SKM-1 (cell line): ENCODE data around the gene NBR1.
"Not testable (repeated sequence)": the region's sequence is repeated elsewhere in the genome, so short reads cannot be mapped to it uniquely, and the experiment has no call there.

Experiments used
- DNase-seq: peaks from one replicate; lab custom pipeline; 2025; ENCODE audit not compliant: unreplicated experiment; lab: John Stamatoyannopoulos, UW

The NBR1 gene

DNA sequence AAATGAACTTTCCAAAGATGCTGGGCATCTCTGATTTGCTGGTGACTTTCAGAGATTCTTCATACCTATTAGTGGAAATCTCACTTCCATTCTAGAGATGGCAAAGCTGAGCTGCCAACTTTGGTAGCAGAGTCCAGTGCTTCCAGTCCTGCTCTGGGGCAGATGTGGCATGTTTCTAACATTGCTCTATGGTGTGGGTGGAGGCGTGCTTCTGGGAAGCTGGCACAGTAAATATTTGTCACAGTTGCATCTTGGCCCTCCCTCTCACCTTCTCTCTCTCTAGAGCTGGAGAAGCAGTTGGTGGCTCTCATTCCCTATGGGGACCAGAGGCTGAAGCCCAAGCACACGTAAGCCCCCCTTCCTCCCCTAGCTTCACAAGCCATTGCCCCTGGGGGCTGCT is 42.5 kb downstream of the NBR1 start:
- DNase-seq = no peak

DNA sequence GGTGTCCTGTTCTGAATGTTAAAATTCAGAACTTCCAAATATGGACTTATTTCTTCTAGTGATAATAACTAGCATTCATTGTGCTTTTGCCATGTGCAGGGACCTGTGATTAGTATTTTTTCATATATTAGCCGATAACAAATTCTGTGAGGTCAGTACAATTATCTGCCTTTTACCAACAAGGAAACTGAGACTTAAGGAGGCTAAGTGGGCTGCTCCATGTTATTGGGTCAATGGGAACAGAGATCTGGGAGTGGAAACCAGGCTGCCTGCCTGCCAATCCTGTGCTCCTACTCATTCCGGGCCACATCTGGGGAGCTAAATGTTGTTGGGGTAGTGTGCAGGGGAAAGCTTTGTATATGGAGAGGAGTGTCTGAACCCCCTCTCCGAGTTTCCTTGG is 44.3 kb downstream of the NBR1 start:
- no peak for DNase-seq

DNA sequence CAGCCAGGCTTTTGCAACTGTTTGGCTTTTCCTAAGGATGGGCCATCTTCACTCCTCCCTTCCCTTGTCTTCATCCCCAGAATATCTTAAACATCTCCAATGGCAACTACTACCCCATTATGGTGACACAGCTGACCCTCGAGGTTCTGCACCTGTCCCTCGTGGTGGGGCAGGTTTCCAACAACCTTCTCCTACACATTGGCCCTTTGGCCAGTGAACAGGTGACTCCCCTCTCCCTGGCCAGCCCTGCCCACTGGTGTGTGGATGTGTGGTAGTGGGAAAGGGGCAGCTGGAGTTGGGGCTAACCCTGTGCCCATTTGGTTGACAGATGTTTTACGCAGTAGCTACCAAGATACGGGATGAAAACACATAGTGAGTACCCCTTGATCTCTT is 45.4 kb downstream of the NBR1 start:
- no peak for DNase-seq

- DNase-seq = no peak
Measured at GRCh38 chr17:43216762-43217613, 46.0 kb downstream of the NBR1 start.

- no peak for DNase-seq
Measured at GRCh38 chr17:43217614-43218087, 46.6 kb downstream of the NBR1 start.

DNA sequence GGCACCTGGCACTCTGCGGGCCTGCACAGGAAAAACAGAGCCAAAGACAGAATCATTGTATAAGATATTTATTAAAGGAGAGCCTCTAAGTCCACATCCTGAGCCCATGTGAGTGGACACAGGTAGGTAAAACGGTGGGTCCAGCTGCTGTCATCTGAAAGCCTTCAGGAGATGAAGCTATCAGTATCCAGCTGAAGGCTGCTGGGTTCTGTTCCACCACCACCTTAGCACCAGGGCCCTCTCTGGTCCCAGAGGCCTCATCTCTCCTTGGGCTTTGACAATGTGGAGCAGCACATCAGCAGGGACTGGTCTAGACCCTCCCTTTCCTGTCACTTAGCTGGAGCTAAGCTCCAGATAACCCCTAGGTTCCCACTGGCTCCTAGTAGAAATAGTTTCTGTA is 48.0 kb downstream of the NBR1 start:
- no peak for DNase-seq

DNA sequence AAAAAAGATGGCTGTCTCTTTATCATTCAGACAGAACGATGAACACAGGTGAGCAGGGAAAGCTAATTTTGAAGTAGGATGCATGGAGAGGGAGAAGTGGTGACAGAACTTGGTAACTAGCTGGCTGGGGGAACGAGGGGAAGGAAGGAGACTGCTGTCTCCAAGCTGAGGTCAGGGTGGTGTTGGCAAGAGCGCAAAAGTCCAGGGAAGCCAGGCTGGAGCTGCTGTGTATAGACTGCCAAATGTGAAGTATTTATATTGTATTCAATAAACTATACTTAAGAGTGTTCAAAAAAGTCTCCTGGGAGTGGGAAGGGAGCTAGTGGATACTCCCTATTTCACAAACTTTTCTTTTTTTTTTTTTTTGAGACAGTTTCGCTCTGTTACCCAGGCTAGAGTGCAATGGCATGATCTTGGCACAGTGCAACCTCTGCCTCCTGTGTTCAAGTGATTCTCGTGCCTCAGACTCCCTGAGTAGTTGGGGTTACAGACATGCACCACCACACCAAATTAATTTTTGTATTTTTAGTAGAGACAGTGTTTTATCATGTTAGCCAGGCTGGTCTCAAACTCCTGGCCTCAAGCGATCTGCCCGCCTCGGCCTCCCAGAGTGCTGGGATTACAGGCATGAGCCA is 48.8 kb downstream of the NBR1 start:
- no peak for DNase-seq

GRCh38 chr17:43220511-43221125 is 49.6 kb downstream of the NBR1 start:
- DNase-seq = no peak

DNA sequence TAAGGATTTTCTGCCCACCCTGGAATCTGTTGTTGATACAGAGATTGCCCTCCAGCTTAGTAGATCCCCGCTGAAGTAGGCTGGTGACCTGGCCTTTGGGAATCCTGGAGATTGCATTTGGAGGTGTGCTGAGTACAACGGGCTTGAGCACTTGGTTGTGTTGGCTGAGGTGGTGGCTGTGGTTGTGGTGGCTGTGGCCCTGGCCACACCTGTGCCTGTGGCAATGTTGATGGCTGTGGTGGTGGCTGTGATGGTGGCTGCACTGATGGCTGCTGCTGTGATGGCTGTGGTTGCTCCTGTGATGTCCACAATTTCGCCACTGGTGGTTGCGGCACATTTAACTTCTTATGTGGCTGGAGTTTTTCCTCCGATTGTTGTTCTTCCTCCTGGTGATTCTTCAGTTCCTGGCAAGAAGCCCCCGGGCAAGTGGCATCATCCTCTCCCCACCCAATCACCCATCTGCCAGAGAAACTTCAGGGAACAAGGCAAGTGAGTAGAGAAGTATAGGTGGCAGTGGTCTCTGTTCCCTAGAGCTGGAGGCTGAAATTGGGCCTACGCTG is 53.2 kb downstream of the NBR1 start:
- DNase-seq = no peak

DNA sequence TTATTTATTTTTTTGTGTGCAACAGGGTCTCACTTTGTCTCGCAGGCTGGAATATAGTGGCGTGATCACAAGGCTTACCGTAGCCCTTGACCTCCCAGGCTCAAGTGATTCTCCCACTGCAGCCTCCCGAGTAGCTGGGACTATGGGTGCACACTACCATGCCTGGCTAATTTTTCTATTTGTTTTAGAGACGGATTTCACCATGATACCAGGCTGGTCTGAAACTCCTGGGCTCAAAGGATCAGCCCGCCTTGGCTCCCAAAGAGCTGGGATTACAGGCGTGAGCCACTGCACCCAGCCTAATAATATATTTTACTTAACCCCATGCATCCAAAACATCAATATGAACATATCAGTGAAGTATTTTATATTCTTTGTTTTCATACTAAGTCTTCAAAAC is 55.4 kb downstream of the NBR1 start:
- DNase-seq = no peak

GRCh38 chr17:43228020-43228782 is 57.2 kb downstream of the NBR1 start, which contains the start of gene CCDC200:
Gene CCDC200, minus strand, starts transcription at chr17:43228623. Its CDS starts 69 bp downstream, at chr17:43228554.
- DNase-seq = not testable (repeated sequence)

DNA sequence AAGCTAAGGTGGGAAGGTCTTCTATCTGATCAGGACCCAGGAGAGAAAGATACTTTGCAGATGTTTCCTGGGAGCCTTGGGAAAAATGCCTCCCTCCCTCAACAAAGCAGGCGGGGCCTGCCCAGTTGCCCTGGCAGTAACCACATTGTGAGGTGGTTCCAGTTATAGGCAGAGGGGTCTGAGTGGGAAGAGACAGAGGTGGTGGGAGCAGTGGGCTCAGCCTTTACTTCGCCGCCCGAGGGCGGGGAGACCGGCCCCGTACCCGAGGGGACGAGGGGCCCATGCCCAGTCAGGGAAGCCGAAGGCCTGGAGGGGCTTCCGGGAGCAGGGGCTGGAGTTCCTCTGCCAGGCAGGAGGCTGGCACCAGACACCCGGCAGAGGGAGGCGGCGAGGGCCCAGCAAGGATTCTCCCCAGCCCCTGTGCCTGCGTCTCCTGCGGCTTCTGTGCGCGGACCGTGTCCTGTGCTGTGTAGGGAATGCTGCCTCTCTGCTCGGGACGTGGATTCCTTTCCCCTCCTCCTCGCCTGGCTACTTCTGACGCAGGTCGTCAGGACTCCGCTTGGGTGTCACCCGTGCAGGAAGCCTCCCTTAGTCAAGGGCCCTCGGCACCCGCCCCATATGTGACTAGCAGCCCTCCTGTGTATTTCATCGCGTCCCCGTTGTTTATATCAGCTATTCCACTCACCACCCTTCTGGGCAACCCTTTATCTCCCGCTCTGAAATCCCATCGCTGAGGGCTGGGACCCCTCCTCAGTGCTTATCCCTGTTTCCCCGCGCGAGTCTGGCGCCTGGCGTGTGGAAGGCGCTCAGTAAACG is 60.4 kb downstream of the NBR1 start:
- DNase-seq = not testable (repeated sequence)

DNA sequence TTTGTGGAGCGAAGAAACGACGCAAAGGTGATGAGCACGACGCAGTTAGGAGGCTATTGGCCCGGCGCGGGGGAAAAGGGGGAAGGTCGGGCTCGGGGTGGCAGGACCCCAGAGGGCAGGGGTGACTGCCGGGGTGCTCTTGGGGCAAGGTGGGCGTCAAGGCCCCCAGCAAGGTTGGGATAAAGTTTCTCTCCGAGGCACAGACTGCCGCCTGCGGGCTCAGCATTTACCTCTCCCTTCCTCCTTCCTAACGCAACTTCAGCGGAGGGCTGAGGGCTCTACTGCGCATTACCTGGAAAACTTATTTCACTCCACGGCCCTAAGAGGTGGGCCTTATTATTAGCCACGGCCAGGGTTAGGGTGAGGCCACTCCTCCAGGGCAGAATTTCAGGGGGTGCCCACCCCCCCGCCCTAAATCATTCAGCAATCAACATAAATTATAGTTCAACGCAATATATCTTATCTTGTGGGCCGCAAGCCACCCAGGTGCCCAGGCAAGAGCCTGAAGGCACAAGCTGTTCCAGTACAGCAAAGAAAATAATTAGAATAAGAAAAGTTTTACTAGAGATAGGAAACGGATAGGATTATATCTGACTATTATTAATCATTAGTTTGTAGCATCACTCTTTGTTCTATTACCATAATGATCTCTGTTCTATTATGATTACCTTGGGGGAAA is 61.1 kb downstream of the NBR1 start:
- DNase-seq = not testable (repeated sequence)

DNA sequence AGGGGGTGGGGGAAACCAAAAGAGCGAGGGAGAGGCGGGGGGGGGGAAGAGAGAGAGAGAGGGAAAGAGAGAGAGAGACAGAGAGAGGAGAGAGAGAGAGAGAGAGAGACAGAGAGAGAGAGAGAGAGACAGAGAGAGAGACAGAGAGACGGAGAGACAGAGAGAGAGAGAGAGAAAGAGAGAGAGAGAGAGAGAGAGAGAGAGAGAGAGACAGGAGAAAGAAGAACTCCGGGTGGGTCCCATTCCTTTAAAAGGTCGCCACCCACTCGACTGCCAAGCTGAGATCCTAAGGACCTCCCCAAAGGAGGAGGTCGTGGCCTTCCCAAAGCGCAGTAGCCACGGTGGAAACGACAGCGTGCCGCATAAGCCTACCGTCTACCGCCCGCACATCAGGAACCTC is 62.2 kb downstream of the NBR1 start:
- not testable (repeated sequence) for DNase-seq

DNA sequence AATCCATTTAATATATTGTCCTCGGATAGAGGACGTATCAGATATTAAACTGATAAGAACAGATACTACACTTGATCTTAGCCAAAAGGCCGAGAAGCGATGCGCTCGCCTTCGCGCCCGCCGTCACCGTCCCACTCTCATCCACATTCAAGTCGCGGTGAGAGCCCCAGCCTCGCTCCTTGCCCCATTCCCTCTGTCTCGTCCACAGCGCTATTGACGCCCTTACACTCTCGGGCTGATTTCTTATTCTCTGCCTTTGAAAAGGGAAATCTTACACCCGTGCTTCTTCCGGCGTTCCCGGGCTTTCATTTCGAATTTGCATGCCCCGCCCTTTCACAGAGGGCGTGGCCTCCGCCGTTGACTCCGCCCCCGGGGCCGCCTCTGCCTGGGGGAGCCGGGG is 62.9 kb downstream of the NBR1 start, which contains the start of gene RNU2-1:
Gene RNU2-1, minus strand, starts transcription at position 101 of the 400 bp plus-strand sequence.
- DNase-seq = not testable (repeated sequence)

DNA sequence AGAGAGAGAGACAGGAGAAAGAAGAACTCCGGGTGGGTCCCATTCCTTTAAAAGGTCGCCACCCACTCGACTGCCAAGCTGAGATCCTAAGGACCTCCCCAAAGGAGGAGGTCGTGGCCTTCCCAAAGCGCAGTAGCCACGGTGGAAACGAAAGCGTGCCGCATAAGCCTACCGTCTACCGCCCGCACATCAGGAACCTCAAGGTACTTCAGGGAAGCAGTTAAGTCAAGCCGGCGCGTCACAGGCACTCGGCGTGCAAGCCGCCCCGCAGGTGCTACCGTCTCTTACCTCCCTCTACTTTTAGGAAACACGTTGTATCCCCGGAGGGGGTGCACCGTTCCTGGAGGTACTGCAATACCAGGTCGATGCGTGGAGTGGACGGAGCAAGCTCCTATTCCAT is 68.6 kb downstream of the NBR1 start:
- DNase-seq = not testable (repeated sequence)

DNA sequence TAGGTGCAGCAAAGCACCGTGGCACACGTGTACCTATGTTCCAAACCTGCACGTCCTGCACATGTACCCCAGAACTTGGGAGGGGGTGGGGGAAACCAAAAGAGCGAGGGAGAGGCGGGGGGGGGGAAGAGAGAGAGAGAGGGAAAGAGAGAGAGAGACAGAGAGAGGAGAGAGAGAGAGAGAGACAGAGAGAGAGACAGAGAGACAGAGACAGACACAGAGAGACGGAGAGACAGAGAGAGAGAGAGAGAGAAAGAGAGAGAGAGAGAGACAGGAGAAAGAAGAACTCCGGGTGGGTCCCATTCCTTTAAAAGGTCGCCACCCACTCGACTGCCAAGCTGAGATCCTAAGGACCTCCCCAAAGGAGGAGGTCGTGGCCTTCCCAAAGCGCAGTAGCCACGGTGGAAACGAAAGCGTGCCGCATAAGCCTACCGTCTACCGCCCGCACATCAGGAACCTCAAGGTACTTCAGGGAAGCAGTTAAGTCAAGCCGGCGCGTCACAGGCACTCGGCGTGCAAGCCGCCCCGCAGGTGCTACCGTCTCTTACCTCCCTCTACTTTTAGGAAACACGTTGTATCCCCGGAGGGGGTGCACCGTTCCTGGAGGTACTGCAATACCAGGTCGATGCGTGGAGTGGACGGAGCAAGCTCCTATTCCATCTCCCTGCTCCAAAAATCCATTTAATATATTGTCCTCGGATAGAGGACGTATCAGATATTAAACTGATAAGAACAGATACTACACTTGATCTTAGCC is 69.8 kb downstream of the NBR1 start:
- DNase-seq = not testable (repeated sequence)

- DNase-seq = not testable (repeated sequence)
Measured at GRCh38 chr17:43246456-43246855, 75.4 kb downstream of the NBR1 start.
